ENCODE results near the gene FAM184A. TPM values are rescaled to one million over a fixed set of nuclear protein-coding genes. Genes with fewer than 3 reads are reported as not detected.

Gene FAM184A
- total and polyA plus RNA-seq, 8 donors = 13.3 to 120 (median 88.2) TPM

DNA sequence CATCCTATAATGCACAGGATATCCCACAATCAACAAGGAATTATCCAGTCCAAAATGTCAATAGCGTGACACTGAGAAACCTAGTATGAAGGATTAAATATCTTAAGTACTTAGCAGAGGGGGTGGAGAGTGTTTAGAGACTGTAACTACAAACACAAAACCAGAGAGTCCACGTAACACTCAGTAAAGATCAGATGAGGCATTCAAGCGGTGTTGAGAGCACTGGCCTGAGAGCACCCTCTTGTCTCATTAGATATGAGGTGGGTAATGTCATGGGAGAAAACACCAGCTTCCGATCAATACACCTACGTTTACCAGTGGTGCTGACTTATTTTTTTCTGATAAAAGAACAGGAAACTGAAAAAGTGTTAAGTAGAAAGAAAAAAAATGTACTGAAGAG, 2.3 kb downstream of the FAM184A start:
- H3K4me3 ChIP-seq = peak overlapping the region in 1 of 2 donors; percentile 58
- peak; percentile 55 for ATAC-seq
- H3K9me3 ChIP-seq = no peaks in the 10 kb centered on the region
- peaks cover 0 to 35% of the 10 kb centered on the region in 2 donors for H3K27me3 ChIP-seq
- peak overlapping the region; percentile 72 to 82 for H3K27ac ChIP-seq
- peak in 1 of 4 donors; percentile 22 for DNase-seq
- no peak for TF ChIP-seq CTCF (IDR thresholded peaks at IDR 0.05)
- H3K4me1 ChIP-seq = no peaks in the 10 kb centered on the region
- no peaks in the 10 kb centered on the region for H3K36me3 ChIP-seq
- intact Hi-C loops (cut with DNase I) = no loop called here

- Histone ChIP-seq H3K27me3 (peaks cover 0 to 35% of the 10 kb centered on the region in 2 donors), H3K4me1 (no peaks in the 10 kb centered on the region), H3K4me3 (no peak overlapping the region), H3K36me3 (no peaks in the 10 kb centered on the region), H3K27ac (peak overlapping the region in 1 of 2 donors; percentile 72), H3K9me3 (no peaks in the 10 kb centered on the region)
- no peak for ATAC-seq
- DNase-seq = no peak
- no peak for TF ChIP-seq CTCF (IDR thresholded peaks at IDR 0.05)
- intact Hi-C loops (cut with DNase I) = no loop called here
Measured at GRCh38 chr6:119075200-119075981, 3.1 kb downstream of the FAM184A start.

DNA sequence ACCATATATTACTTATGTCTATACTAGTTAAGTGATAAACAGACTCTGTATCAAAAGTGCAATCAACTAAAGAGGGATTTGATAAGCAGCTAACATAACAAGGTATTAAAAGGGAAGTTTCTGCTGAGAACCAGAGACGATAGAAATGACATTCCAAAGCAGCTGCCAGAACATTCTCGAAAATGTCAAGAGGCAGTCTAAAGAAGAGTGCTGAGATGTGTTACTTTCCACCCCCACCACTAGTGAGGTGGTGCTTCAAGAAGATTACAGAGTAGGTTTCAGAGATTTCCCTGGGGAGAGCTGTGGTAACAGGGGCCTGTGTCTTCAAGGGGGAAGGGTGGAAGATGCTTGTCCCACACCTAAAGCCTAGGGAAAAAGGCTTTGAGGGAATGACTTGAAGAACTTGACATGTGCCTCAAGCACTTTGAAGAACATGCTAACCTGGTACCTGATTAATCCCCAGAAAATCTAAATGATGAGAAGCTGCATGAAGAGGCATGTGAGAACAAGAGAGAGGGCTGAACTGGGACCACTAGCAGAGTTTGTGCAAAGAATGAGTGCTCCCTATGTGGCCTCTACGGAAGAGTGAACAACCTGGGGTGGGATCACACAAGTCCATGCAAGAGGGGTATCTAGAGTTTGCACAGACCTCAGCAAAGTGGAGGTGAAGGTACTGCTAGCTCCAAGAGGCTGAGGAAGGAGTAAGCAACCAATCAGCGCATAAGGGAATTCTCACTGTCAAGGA, 5.0 kb downstream of the FAM184A start:
- H3K9me3 ChIP-seq = no peaks in the 10 kb centered on the region
- H3K4me1 ChIP-seq = no peaks in the 10 kb centered on the region
- ATAC-seq (peak; percentile 39), DNase-seq (no peak)
- H3K36me3 ChIP-seq = no peaks in the 10 kb centered on the region
- H3K4me3 ChIP-seq = no peak overlapping the region
- H3K27me3 ChIP-seq = peaks cover 0 to 20% of the 10 kb centered on the region in 2 donors
- intact Hi-C loops (cut with DNase I) = no loop called here
- no peak for TF ChIP-seq CTCF (IDR thresholded peaks at IDR 0.05)
- peak overlapping the region; percentile 3 to 36 for H3K27ac ChIP-seq

- H3K9me3 ChIP-seq = no peaks in the 10 kb centered on the region
- no peak overlapping the region for H3K4me3 ChIP-seq
- H3K36me3 ChIP-seq = no peaks in the 10 kb centered on the region
- intact Hi-C loops (cut with DNase I) = no loop called here
- no peak overlapping the region for H3K27ac ChIP-seq
- DNase-seq (no peak), ATAC-seq (no peak)
- TF ChIP-seq CTCF (IDR thresholded peaks at IDR 0.05) = no peak
- H3K27me3 ChIP-seq = peaks cover 0 to 1% of the 10 kb centered on the region in 2 donors
- H3K4me1 ChIP-seq = no peaks in the 10 kb centered on the region
Measured at GRCh38 chr6:119071576-119071975, 6.9 kb downstream of the FAM184A start.

- H3K27ac ChIP-seq = no peak overlapping the region
Measured at GRCh38 chr6:119067091-119067490, 11.4 kb downstream of the FAM184A start.

More at GRCh38 chr6:119067091-119067490, 11.4 kb downstream of the FAM184A start:
- intact Hi-C loops (cut with DNase I) = no loop called here
- ATAC-seq (no peak), DNase-seq (no peak)
- Histone ChIP-seq H3K4me1 (no peaks in the 10 kb centered on the region), H3K4me3 (no peak overlapping the region), H3K27me3 (no peaks in the 10 kb centered on the region), H3K36me3 (no peaks in the 10 kb centered on the region), H3K9me3 (no peaks in the 10 kb centered on the region)
- no peak for TF ChIP-seq CTCF (IDR thresholded peaks at IDR 0.05)
